Astrocyte (in vitro differentiated cells and primary cell): ENCODE measurements around the gene DCST2. TPM values are rescaled to one million over a fixed set of nuclear protein-coding genes. Genes with fewer than 3 reads are reported as not detected.
A peak's percentile ranks its signal among the peaks of the same experiment; 100 is the strongest.

Experiments used
- DNase-seq: peaks from one replicate; pipeline ENCODE4 v3.0.0-alpha.2; 2010; ENCODE audit warnings: low read depth
- FAIRE-seq: peaks from 2 replicates; lab custom pipeline; 2011; peaks lifted over from hg19 to GRCh38; lab: Jason Lieb, UNC
- H2AFZ ChIP-seq: 2 replicates; pipeline ENCODE4 v1.6.0; 2012; ENCODE audit warnings: low read depth, low read length, inconsistent platforms
- H3K27ac ChIP-seq: 2 replicates; pipeline ENCODE4 v1.5.1; 2011; ENCODE audit warnings: low read depth, low read length, inconsistent platforms
- H3K27me3 ChIP-seq: 2 replicates; pipeline ENCODE4 v1.6.0; 2011; ENCODE audit warnings: low read length, inconsistent platforms; ENCODE audit not compliant: insufficient read depth
- H3K36me3 ChIP-seq: 2 replicates; pipeline ENCODE4 v1.5.1; 2011; ENCODE audit warnings: low read length, inconsistent platforms; ENCODE audit not compliant: insufficient read depth
- H3K4me1 ChIP-seq: 2 replicates; pipeline ENCODE4 v1.5.1; 2011; ENCODE audit warnings: low read length, inconsistent platforms; ENCODE audit not compliant: insufficient read depth
- H3K4me2 ChIP-seq: 2 replicates; pipeline ENCODE4 v1.6.0; 2012; ENCODE audit warnings: low read length, inconsistent platforms
- H3K4me3 ChIP-seq: 2 replicates; pipeline ENCODE4 v1.5.1; 2011; ENCODE audit warnings: low read depth, mild to moderate bottlenecking, low read length, inconsistent platforms; ENCODE audit not compliant: insufficient read depth
- H3K79me2 ChIP-seq: 2 replicates; pipeline ENCODE4 v1.6.0; 2012; ENCODE audit warnings: mild to moderate bottlenecking, low read length, inconsistent platforms; ENCODE audit not compliant: insufficient read depth
- H3K9ac ChIP-seq: 2 replicates; pipeline ENCODE4 v1.6.0; 2012; ENCODE audit warnings: mild to moderate bottlenecking, low read length, inconsistent platforms
- H3K9me3 ChIP-seq: 2 replicates; pipeline ENCODE4 v1.5.1; 2012; ENCODE audit warnings: low read depth, mild to moderate bottlenecking, low read length, inconsistent platforms; ENCODE audit not compliant: insufficient read depth
- H4K20me1 ChIP-seq: 2 replicates; pipeline ENCODE4 v1.6.0; 2012; ENCODE audit warnings: low read length, inconsistent platforms; ENCODE audit not compliant: insufficient read depth
- H3K27ac Mint-ChIP-seq: one replicate; pipeline ENCODE4 v1.8.0; 2021; ENCODE audit warnings: mild to moderate bottlenecking, mixed read lengths; ENCODE audit not compliant: unreplicated experiment
- H3K27me3 Mint-ChIP-seq: one replicate; pipeline ENCODE4 v1.8.0; 2021; ENCODE audit warnings: low read depth, mixed read lengths; ENCODE audit not compliant: unreplicated experiment
- H3K36me3 Mint-ChIP-seq: one replicate; pipeline ENCODE4 v1.8.0; 2021; ENCODE audit warnings: low read depth, mixed read lengths; ENCODE audit not compliant: unreplicated experiment
- H3K4me1 Mint-ChIP-seq: one replicate; pipeline ENCODE4 v1.8.0; 2021; ENCODE audit warnings: low read depth, mixed read lengths; ENCODE audit not compliant: unreplicated experiment
- H3K4me3 Mint-ChIP-seq: one replicate; pipeline ENCODE4 v1.8.0; 2021; ENCODE audit warnings: mild to moderate bottlenecking, moderate library complexity, mixed read lengths; ENCODE audit not compliant: unreplicated experiment
- H3K9me3 Mint-ChIP-seq: one replicate; pipeline ENCODE4 v1.8.0; 2021; ENCODE audit warnings: mild to moderate bottlenecking, mixed read lengths; ENCODE audit not compliant: unreplicated experiment
- CTCF ChIP-seq: IDR thresholded peaks from 2 replicates; pipeline ENCODE4 v1.5.1; 2011; ENCODE audit warnings: low read depth, mild to moderate bottlenecking, inconsistent platforms, low read length, moderate library complexity; ENCODE audit not compliant: insufficient read depth
- EZH2 ChIP-seq: IDR thresholded peaks from 2 replicates; pipeline ENCODE4 v1.6.1; 2012; ENCODE audit warnings: mild to moderate bottlenecking, low read length, inconsistent platforms; ENCODE audit not compliant: insufficient read depth
- total RNA-seq: library from RNA; stranded (reverse); gene quantifications from 2 replicates; pipeline ENCODE4 v1.2.1, GENCODE V29; 2021

The DCST2 gene
- total RNA-seq, 1 donor from 2014 or later, result 0.34 TPM

- H3K9me3 ChIP-seq, result no peaks in the 10 kb centered on the region
- H4K20me1 ChIP-seq, result no peaks in the 10 kb centered on the region
- peaks cover 20% of the 10 kb centered on the region for H3K4me1 Mint-ChIP-seq
- H3K9me3 Mint-ChIP-seq, result no peaks in the 10 kb centered on the region
- H3K4me2 ChIP-seq, result peak overlapping the region; percentile 92
- H3K4me1 ChIP-seq, result peaks cover 26% of the 10 kb centered on the region
- no peaks in the 10 kb centered on the region for H3K36me3 ChIP-seq
- FAIRE-seq (no peak), DNase-seq (no peak)
- peaks cover 20% of the 10 kb centered on the region for H3K79me2 ChIP-seq
- H3K27ac Mint-ChIP-seq, result peak overlapping the region; percentile 93
- peak overlapping the region; percentile 87 for H3K4me3 Mint-ChIP-seq
- H3K9ac ChIP-seq, result peak overlapping the region; percentile 78
- TF ChIP-seq CTCF (no peak), EZH2 (no peak)
- peak overlapping the region; percentile 65 for H3K27ac ChIP-seq
- peak overlapping the region; percentile 65 for H3K4me3 ChIP-seq
- H2AFZ ChIP-seq, result peak overlapping the region; percentile 29
- no peaks in the 10 kb centered on the region for H3K27me3 Mint-ChIP-seq
- H3K36me3 Mint-ChIP-seq, result peaks cover 3% of the 10 kb centered on the region
- no peaks in the 10 kb centered on the region for H3K27me3 ChIP-seq
These were observed 33.2 kb downstream of the DCST2 start for GRCh38 chr1:155000411-155000725.

GRCh38 chr1:154999571-155000410, 33.8 kb downstream of the DCST2 start:
- Histone ChIP-seq H3K4me3 (peak overlapping the region; percentile 49), H3K9me3 (no peaks in the 10 kb centered on the region), H4K20me1 (no peaks in the 10 kb centered on the region), H3K9ac (peak overlapping the region; percentile 48), H3K27me3 (no peaks in the 10 kb centered on the region), H3K4me2 (peak overlapping the region; percentile 92), H3K27ac (peak overlapping the region; percentile 10), H3K4me1 (peaks cover 21% of the 10 kb centered on the region), H3K36me3 (no peaks in the 10 kb centered on the region), H3K79me2 (peaks cover 19% of the 10 kb centered on the region), H2AFZ (peak overlapping the region; percentile 29)
- TF ChIP-seq EZH2 (no peak), CTCF (no peak)
- no peaks in the 10 kb centered on the region for H3K27me3 Mint-ChIP-seq
- H3K4me3 Mint-ChIP-seq, result peak overlapping the region; percentile 87
- H3K27ac Mint-ChIP-seq, result peak overlapping the region; percentile 93
- no peaks in the 10 kb centered on the region for H3K9me3 Mint-ChIP-seq
- no peak for DNase-seq
- peaks cover 3% of the 10 kb centered on the region for H3K36me3 Mint-ChIP-seq
- peaks cover 20% of the 10 kb centered on the region for H3K4me1 Mint-ChIP-seq
- FAIRE-seq, result no peak
